PFSK-1 (cell line): Measurements from ENCODE around the gene IGSF1.

Source experiments
- FOXP2 ChIP-seq: optimal IDR thresholded peaks from 2 replicates; pipeline ENCODE3; 2011; ENCODE audit warnings: borderline replicate concordance, control low read depth, inconsistent platforms; ENCODE audit not compliant: insufficient read depth; ENCODE audit errors: extremely low read length, extremely low read depth
- POLR2AphosphoS5 ChIP-seq: IDR thresholded peaks from 2 replicates; pipeline ENCODE4 v1.6.1; 2012; ENCODE audit warnings: low read depth, mild to moderate bottlenecking, control low read depth, low read length, moderate library complexity
- REST ChIP-seq, 2 experiments: IDR thresholded peaks; 2 replicates each; pipeline versions ENCODE4 v1.6.1 to v1.8.0; 2011 to 2012; ENCODE audit warnings: low read depth in 2 of 2, low read length in 2 of 2, control low read depth in 1 of 2, inconsistent platforms in 1 of 2, mild to moderate bottlenecking in 1 of 2, moderate library complexity in 1 of 2; ENCODE audit not compliant: insufficient read depth in 1 of 2
- SIN3A ChIP-seq: IDR thresholded peaks from 2 replicates; pipeline ENCODE4 v1.6.1; 2012; ENCODE audit warnings: mild to moderate bottlenecking, low read length, moderate library complexity, borderline replicate concordance; ENCODE audit not compliant: insufficient read depth
- TAF1 ChIP-seq: IDR thresholded peaks from 2 replicates; pipeline ENCODE4 v1.6.1; 2012; ENCODE audit warnings: low read length, control low read depth, borderline replicate concordance; ENCODE audit not compliant: insufficient read depth

The IGSF1 gene

GRCh38 chrX:131257367-131257766 lies 31.7 kb downstream of the IGSF1 start:
- TF ChIP-seq REST (IDR thresholded peaks at IDR 0.05; ENCODE audit: insufficient read depth in 1 of 2, low read depth in 2 of 2, low read length in 2 of 2) (no peak), TAF1 (no peak), FOXP2 (no peak), SIN3A (no peak), POLR2AphosphoS5 (no peak)

- TF ChIP-seq POLR2AphosphoS5 = no peak
- TF ChIP-seq TAF1 = no peak
- no peak for TF ChIP-seq FOXP2
- no peak for TF ChIP-seq SIN3A
- TF ChIP-seq REST (IDR thresholded peaks at IDR 0.05; ENCODE audit: insufficient read depth in 1 of 2, low read depth in 2 of 2, low read length in 2 of 2) = no peak
Observed at GRCh38 chrX:131239057-131239456, 50.0 kb downstream of the IGSF1 start.

GRCh38 chrX:131237363-131237762 lies 51.7 kb downstream of the IGSF1 start:
- TF ChIP-seq SIN3A (no peak), REST (IDR thresholded peaks at IDR 0.05; ENCODE audit: insufficient read depth in 1 of 2, low read depth in 2 of 2, low read length in 2 of 2) (no peak), FOXP2 (no peak), TAF1 (no peak), POLR2AphosphoS5 (no peak)

- no peak for TF ChIP-seq TAF1
- no peak for TF ChIP-seq SIN3A
- TF ChIP-seq REST (IDR thresholded peaks at IDR 0.05; ENCODE audit: insufficient read depth in 1 of 2, low read depth in 2 of 2, low read length in 2 of 2) = no peak
- no peak for TF ChIP-seq FOXP2
- no peak for TF ChIP-seq POLR2AphosphoS5
Observed at GRCh38 chrX:131235768-131236545, 53.1 kb downstream of the IGSF1 start.
